Measurements from ENCODE around the gene SCAF1. TPM values are rescaled to one million over a fixed set of nuclear protein-coding genes. Genes with fewer than 3 reads are reported as not detected.

SCAF1 gene
- total and polyA plus RNA-seq, 2 of the 13 experiments (the other 11 are each of a cell fraction or from before 2014, with no cell fraction given), result 3.3 to 6.1 TPM

GRCh38 chr19:49665351-49666119 is 23.5 kb downstream of the SCAF1 start, which contains the start of the genes BCL2L12 and IRF3 (continued):
- TF ChIP-seq STAT6 (CRISPR knock-in tag; IDR thresholded peaks at IDR 0.05; ENCODE audit: borderline replicate concordance) (0 out of 2 replicates have a peak, but pooled peaks have one; percentile 23), HNRNPK (IDR thresholded peaks at IDR 0.05; ENCODE audit: low read depth, low read length, poor library complexity, severe bottlenecking) (peak; percentile 80), MYPOP (CRISPR knock-in tag; IDR thresholded peaks at IDR 0.05) (0 out of 2 replicates have a peak, but pooled peaks have one; percentile 28), NCOR1 (IDR thresholded peaks at IDR 0.05; ENCODE audit: borderline replicate concordance, low read length) (peak; percentile 24; the same call in 1 of the 2 replicates), SYNCRIP (IDR thresholded peaks at IDR 0.05; ENCODE audit: insufficient read depth, low read depth, low read length) (no peak), CREB1 (IDR thresholded peaks at IDR 0.05) (no peak), CREB1 (CRISPR knock-in tag; IDR thresholded peaks at IDR 0.05) (peak; percentile 88), ZBTB7B (CRISPR knock-in tag; IDR thresholded peaks at IDR 0.05) (no peak), USF2 (IDR thresholded peaks at IDR 0.05; ENCODE audit: low read depth, low read length) (no peak), USF2 (CRISPR knock-in tag; IDR thresholded peaks at IDR 0.05; ENCODE audit: borderline replicate concordance) (peak; percentile 99; the same call in 1 of the 2 replicates), GATAD1 (CRISPR knock-in tag; IDR thresholded peaks at IDR 0.05) (peak; percentile 87), ZNF143 (CRISPR knock-in tag; IDR thresholded peaks at IDR 0.05) (peak; percentile 90), ZNF790 (CRISPR knock-in tag; IDR thresholded peaks at IDR 0.05; ENCODE audit: borderline replicate concordance) (no peak), MTA3 (CRISPR knock-in tag; IDR thresholded peaks at IDR 0.05) (no peak), ZFP62 (CRISPR knock-in tag; IDR thresholded peaks at IDR 0.05) (no peak), TAF15 (IDR thresholded peaks at IDR 0.05; ENCODE audit: low read depth, low read length, poor library complexity, severe bottlenecking) (peak; percentile 64)
- TF ChIP-seq, protein P1, sequence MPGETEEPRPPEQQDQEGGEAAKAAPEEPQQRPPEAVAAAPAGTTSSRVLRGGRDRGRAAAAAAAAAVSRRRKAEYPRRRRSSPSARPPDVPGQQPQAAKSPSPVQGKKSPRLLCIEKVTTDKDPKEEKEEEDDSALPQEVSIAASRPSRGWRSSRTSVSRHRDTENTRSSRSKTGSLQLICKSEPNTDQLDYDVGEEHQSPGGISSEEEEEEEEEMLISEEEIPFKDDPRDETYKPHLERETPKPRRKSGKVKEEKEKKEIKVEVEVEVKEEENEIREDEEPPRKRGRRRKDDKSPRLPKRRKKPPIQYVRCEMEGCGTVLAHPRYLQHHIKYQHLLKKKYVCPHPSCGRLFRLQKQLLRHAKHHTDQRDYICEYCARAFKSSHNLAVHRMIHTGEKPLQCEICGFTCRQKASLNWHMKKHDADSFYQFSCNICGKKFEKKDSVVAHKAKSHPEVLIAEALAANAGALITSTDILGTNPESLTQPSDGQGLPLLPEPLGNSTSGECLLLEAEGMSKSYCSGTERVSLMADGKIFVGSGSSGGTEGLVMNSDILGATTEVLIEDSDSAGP (CRISPR knock-in tag; IDR thresholded peaks at IDR 0.05; ENCODE audit: borderline replicate concordance), result peak; percentile 56; the same call in 1 of the 2 replicates
- TF ChIP-seq, protein P2, sequence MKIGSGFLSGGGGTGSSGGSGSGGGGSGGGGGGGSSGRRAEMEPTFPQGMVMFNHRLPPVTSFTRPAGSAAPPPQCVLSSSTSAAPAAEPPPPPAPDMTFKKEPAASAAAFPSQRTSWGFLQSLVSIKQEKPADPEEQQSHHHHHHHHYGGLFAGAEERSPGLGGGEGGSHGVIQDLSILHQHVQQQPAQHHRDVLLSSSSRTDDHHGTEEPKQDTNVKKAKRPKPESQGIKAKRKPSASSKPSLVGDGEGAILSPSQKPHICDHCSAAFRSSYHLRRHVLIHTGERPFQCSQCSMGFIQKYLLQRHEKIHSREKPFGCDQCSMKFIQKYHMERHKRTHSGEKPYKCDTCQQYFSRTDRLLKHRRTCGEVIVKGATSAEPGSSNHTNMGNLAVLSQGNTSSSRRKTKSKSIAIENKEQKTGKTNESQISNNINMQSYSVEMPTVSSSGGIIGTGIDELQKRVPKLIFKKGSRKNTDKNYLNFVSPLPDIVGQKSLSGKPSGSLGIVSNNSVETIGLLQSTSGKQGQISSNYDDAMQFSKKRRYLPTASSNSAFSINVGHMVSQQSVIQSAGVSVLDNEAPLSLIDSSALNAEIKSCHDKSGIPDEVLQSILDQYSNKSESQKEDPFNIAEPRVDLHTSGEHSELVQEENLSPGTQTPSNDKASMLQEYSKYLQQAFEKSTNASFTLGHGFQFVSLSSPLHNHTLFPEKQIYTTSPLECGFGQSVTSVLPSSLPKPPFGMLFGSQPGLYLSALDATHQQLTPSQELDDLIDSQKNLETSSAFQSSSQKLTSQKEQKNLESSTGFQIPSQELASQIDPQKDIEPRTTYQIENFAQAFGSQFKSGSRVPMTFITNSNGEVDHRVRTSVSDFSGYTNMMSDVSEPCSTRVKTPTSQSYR (CRISPR knock-in tag; IDR thresholded peaks at IDR 0.05; ENCODE audit: borderline replicate concordance), result no peak

Data from HepG2 (cell line).